ENCODE data around the gene UQCR11.

Gene UQCR11

GRCh38 chr19:1646659-1647453 is 41.6 kb upstream of the UQCR11 start:
- TF ChIP-seq GATA3 (IDR thresholded peaks at IDR 0.05; ENCODE audit: low read depth, low read length) (no peak), GATA2 (IDR thresholded peaks at IDR 0.05; ENCODE audit: low read depth, low read length) (no peak)

- TF ChIP-seq GATA2 (IDR thresholded peaks at IDR 0.05; ENCODE audit: low read depth, low read length): no peak
- TF ChIP-seq GATA3 (IDR thresholded peaks at IDR 0.05; ENCODE audit: low read depth, low read length): no peak
These were observed 40.9 kb upstream of the UQCR11 start for GRCh38 chr19:1646149-1646548.

GRCh38 chr19:1645299-1645698 is 40.0 kb upstream of the UQCR11 start:
- TF ChIP-seq GATA2 (IDR thresholded peaks at IDR 0.05; ENCODE audit: low read depth, low read length): no peak
- TF ChIP-seq GATA3 (IDR thresholded peaks at IDR 0.05; ENCODE audit: low read depth, low read length): no peak

GRCh38 chr19:1644070-1644469 is 38.8 kb upstream of the UQCR11 start:
- TF ChIP-seq GATA2 (IDR thresholded peaks at IDR 0.05; ENCODE audit: low read depth, low read length): no peak
- TF ChIP-seq GATA3 (IDR thresholded peaks at IDR 0.05; ENCODE audit: low read depth, low read length): no peak

GRCh38 chr19:1636325-1637236 is 31.3 kb upstream of the UQCR11 start:
- TF ChIP-seq GATA3 (IDR thresholded peaks at IDR 0.05; ENCODE audit: low read depth, low read length): no peak
- no peak for TF ChIP-seq GATA2 (IDR thresholded peaks at IDR 0.05; ENCODE audit: low read depth, low read length)

GRCh38 chr19:1634938-1635243 is 29.6 kb upstream of the UQCR11 start:
- no peak for TF ChIP-seq GATA2 (IDR thresholded peaks at IDR 0.05; ENCODE audit: low read depth, low read length)
- no peak for TF ChIP-seq GATA3 (IDR thresholded peaks at IDR 0.05; ENCODE audit: low read depth, low read length)

- TF ChIP-seq GATA3 (IDR thresholded peaks at IDR 0.05; ENCODE audit: low read depth, low read length): no peak
- no peak for TF ChIP-seq GATA2 (IDR thresholded peaks at IDR 0.05; ENCODE audit: low read depth, low read length)
These were observed 29.1 kb upstream of the UQCR11 start for GRCh38 chr19:1634242-1634937.

- no peak for TF ChIP-seq GATA3 (IDR thresholded peaks at IDR 0.05; ENCODE audit: low read depth, low read length)
- no peak for TF ChIP-seq GATA2 (IDR thresholded peaks at IDR 0.05; ENCODE audit: low read depth, low read length)
These were observed 28.1 kb upstream of the UQCR11 start for GRCh38 chr19:1633269-1633826.

- no peak for TF ChIP-seq GATA2 (IDR thresholded peaks at IDR 0.05; ENCODE audit: low read depth, low read length)
- no peak for TF ChIP-seq GATA3 (IDR thresholded peaks at IDR 0.05; ENCODE audit: low read depth, low read length)
These were observed 27.4 kb upstream of the UQCR11 start for GRCh38 chr19:1632462-1633268.

GRCh38 chr19:1631557-1632100 is 26.4 kb upstream of the UQCR11 start:
- no peak for TF ChIP-seq GATA2 (IDR thresholded peaks at IDR 0.05; ENCODE audit: low read depth, low read length)
- TF ChIP-seq GATA3 (IDR thresholded peaks at IDR 0.05; ENCODE audit: low read depth, low read length): no peak

GRCh38 chr19:1630811-1631210 is 25.5 kb upstream of the UQCR11 start:
- TF ChIP-seq GATA2 (IDR thresholded peaks at IDR 0.05; ENCODE audit: low read depth, low read length) (no peak), GATA3 (IDR thresholded peaks at IDR 0.05; ENCODE audit: low read depth, low read length) (no peak)

- no peak for TF ChIP-seq GATA2 (IDR thresholded peaks at IDR 0.05; ENCODE audit: low read depth, low read length)
- TF ChIP-seq GATA3 (IDR thresholded peaks at IDR 0.05; ENCODE audit: low read depth, low read length): no peak
These were observed 24.8 kb upstream of the UQCR11 start for GRCh38 chr19:1630012-1630411.

- no peak for TF ChIP-seq GATA2 (IDR thresholded peaks at IDR 0.05; ENCODE audit: low read depth, low read length)
- no peak for TF ChIP-seq GATA3 (IDR thresholded peaks at IDR 0.05; ENCODE audit: low read depth, low read length)
These were observed 24.1 kb upstream of the UQCR11 start for GRCh38 chr19:1629256-1629808.
